GM23338 (cell line): ENCODE results near the gene PHGDH.

ENCODE experiments used
- EZH2 ChIP-seq: fragments of 200-600 bp; sonication (generic); IDR thresholded peaks from one replicate; pipeline ENCODE4 v1.8.0; 2017; ENCODE audit warnings: antibody characterized with exemption, mild to moderate bottlenecking, low read depth; ENCODE audit not compliant: unreplicated experiment
- EZH2phosphoT487 ChIP-seq: fragments of 200-600 bp; sonication (generic); IDR thresholded peaks from one replicate; pipeline ENCODE4 v1.8.1; 2018; ENCODE audit warnings: antibody characterized with exemption; ENCODE audit not compliant: unreplicated experiment
- POLR2AphosphoS5 ChIP-seq: IDR thresholded peaks from 2 replicates; pipeline ENCODE4 v1.6.1; 2016; ENCODE audit warnings: antibody characterized with exemption, low read depth
- STAT1 ChIP-seq: IDR thresholded peaks from one replicate; pipeline ENCODE4 v1.6.1; 2016; ENCODE audit warnings: antibody characterized with exemption; ENCODE audit not compliant: unreplicated experiment
- ZNF331 ChIP-seq: fragments of 250-450 bp; sonication (Bioruptor Pico); IDR thresholded peaks from 2 replicates; pipeline ENCODE4 v1.5.0; 2020; ENCODE audit warnings: low read depth, mild to moderate bottlenecking, moderate library complexity
- TF ChIP-seq, protein P1 (sequence below), 2 experiments: fragments of 200-600 bp in 1 of 2; sonication (generic) in 1 of 2; conservative IDR thresholded peaks; 2 replicates each; pipeline versions ENCODE4 v1.5.1 to v1.6.1; 2016 to 2017; ENCODE audit warnings: antibody characterized with exemption in 2 of 2, low read depth in 2 of 2, mild to moderate bottlenecking in 2 of 2, moderate library complexity in 1 of 2
- TF ChIP-seq, protein P2 (sequence below): IDR thresholded peaks from one replicate; pipeline ENCODE4 v1.6.1; 2018; ENCODE audit warnings: antibody characterized with exemption; ENCODE audit not compliant: unreplicated experiment

DNA sequence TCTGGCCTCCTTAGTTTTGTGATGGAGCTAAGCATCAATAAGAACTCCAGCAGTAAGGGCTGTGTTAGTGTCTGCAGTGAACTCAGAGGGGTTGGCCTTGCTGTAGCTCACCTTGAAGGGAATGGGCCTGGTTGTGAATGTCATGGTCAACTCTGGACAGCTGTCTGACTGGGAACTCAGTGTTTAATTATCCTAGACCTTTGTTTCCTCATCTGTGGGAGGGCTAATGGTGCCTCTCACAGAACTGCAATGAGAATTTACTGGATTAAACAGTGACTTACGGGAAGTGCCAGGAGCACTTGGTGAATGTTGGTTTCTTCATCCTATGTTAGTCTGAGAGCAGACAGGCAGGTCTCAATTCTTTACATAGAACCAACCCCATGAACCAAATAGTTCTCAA lies 33.3 kb downstream of the PHGDH start:
- TF ChIP-seq EZH2 (no peak), ZNF331 (CRISPR knock-in tag) (no peak), EZH2phosphoT487 (no peak), POLR2AphosphoS5 (no peak), STAT1 (no peak)
- TF ChIP-seq, protein P1, sequence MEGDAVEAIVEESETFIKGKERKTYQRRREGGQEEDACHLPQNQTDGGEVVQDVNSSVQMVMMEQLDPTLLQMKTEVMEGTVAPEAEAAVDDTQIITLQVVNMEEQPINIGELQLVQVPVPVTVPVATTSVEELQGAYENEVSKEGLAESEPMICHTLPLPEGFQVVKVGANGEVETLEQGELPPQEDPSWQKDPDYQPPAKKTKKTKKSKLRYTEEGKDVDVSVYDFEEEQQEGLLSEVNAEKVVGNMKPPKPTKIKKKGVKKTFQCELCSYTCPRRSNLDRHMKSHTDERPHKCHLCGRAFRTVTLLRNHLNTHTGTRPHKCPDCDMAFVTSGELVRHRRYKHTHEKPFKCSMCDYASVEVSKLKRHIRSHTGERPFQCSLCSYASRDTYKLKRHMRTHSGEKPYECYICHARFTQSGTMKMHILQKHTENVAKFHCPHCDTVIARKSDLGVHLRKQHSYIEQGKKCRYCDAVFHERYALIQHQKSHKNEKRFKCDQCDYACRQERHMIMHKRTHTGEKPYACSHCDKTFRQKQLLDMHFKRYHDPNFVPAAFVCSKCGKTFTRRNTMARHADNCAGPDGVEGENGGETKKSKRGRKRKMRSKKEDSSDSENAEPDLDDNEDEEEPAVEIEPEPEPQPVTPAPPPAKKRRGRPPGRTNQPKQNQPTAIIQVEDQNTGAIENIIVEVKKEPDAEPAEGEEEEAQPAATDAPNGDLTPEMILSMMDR (conservative IDR thresholded peaks at IDR 0.05; ENCODE audit: low read depth in 2 of 2) = no peak
- TF ChIP-seq, protein P2, sequence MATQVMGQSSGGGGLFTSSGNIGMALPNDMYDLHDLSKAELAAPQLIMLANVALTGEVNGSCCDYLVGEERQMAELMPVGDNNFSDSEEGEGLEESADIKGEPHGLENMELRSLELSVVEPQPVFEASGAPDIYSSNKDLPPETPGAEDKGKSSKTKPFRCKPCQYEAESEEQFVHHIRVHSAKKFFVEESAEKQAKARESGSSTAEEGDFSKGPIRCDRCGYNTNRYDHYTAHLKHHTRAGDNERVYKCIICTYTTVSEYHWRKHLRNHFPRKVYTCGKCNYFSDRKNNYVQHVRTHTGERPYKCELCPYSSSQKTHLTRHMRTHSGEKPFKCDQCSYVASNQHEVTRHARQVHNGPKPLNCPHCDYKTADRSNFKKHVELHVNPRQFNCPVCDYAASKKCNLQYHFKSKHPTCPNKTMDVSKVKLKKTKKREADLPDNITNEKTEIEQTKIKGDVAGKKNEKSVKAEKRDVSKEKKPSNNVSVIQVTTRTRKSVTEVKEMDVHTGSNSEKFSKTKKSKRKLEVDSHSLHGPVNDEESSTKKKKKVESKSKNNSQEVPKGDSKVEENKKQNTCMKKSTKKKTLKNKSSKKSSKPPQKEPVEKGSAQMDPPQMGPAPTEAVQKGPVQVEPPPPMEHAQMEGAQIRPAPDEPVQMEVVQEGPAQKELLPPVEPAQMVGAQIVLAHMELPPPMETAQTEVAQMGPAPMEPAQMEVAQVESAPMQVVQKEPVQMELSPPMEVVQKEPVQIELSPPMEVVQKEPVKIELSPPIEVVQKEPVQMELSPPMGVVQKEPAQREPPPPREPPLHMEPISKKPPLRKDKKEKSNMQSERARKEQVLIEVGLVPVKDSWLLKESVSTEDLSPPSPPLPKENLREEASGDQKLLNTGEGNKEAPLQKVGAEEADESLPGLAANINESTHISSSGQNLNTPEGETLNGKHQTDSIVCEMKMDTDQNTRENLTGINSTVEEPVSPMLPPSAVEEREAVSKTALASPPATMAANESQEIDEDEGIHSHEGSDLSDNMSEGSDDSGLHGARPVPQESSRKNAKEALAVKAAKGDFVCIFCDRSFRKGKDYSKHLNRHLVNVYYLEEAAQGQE = no peak
